NCI-H1694 (cell line): ENCODE measurements around the gene SP1.
A peak's percentile ranks its signal among the peaks of the same experiment; 100 is the strongest.
"Not testable (repeated sequence)": the region's sequence is repeated elsewhere in the genome, so short reads cannot be mapped to it uniquely, and the experiment has no call there.

Experiments used
- DNase-seq: peaks from one replicate; lab custom pipeline; 2025; lab: John Stamatoyannopoulos, UW

The SP1 gene

DNA sequence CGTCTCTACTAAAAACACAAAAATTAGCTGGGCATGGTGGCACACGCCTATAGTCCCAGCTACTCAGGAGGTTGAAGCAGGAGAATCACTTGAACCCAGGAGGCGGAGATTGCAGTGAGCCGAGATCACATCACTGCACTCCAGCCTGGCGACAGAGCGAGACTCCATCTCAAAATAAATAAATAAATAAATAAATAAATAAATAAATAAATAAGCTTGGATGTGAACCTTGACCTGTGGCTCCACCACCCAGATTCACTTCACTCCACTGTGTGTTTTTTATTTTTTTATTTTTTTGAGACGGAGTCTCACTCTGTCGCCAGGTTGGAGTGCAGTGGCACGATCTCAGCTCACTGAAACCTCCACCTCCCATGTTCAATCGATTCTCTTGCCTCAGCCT, 18.3 kb upstream of the SP1 start:
- not testable (repeated sequence) for DNase-seq

DNA sequence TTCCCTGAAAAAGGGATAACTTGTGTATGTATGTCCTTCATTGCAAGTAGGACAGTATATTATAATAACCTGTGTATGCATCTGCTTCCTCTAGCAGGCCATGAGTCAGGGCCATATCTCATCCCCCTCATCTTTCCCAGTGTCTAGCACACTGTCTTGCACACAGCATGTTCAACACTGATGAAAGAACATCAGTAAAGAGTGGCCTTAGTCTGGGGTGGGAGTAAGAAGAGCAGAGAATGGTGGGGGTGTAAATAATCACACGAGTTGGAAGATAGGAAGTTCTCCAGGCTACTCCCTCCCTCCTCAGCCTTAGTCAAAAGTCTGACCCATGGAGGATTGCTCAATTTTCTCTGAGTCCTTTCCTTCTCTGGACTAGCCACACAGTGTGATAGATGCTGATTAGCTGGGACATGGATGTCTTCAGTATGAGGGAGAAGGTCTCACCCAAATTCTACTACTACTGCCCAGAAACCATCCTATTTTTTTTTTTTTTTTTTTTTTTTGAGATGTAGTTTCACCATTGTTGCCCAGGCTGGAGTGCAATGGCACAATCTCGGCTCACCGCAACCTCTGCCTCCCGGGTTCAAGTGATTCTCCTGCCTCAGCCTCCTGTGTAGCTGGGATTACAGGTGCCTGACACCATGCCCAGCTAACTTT, 14.6 kb upstream of the SP1 start:
- no peak for DNase-seq

DNA sequence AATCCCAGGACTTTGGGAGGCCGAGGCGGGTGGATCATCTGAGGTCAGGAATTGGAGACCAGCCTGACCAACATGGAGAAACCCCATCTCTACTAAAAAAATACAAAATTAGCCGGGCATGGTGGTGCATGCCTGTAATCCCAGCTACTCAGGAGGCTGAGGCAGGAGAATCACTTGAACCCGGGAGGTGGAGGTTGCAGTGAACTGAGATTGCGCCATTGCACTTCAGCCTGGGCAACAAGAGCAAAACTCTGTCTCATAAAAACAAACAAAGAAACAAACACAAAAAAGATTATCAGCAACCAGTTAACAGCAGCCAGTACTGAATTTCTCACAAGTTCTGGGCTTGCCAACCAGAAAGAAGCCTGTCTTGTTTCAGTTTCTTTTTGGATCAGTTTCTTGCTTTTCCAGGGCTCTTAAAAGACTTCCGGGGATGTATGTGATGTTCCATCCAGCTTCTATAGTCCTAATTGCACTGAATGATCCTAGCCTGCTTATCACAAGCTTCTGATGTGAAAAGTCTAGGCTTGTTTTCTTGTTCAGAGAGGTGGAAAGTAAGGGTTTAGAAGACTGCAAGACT, 6.3 kb upstream of the SP1 start:
- DNase-seq: not testable (repeated sequence)

DNA sequence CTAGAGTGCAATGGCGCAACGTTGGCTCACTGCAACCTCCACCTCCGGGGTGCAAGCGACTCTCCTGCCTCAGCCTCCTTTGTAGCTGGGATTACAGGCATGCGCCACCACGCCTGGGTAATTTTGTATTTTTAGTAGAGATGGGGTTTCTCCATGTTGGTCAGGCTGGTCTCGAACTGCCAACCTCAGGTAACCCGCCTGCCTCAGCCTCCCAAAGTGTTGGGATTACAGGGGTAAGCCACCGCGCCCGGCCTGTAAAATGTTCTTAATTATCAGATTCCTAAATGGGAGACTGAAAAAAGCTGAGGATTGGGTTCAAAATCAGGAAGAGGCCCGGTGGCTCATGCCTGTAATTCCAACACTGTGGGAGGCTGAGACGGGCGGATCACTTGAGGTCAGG, 5.7 kb upstream of the SP1 start:
- DNase-seq: not testable (repeated sequence)

DNA sequence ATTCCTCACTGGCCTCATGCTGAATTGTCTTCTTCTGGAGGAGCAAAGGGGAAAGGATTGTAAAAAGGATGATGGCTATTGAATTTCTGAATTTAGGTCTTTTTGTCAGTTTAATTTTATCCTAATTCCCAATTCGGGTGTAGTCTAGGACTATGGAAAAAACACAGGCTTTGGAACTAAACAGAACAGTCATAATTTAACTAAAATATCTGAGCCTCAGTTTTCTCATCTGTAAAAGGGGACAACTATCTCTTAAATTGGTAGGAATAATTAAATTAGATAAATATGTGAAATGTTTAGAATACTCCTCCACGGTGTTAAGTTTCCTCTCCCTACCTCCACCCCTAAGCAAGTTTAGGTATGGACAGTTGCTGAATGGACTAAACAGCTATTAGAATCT, 3.2 kb upstream of the SP1 start:
- DNase-seq: no peak

DNA sequence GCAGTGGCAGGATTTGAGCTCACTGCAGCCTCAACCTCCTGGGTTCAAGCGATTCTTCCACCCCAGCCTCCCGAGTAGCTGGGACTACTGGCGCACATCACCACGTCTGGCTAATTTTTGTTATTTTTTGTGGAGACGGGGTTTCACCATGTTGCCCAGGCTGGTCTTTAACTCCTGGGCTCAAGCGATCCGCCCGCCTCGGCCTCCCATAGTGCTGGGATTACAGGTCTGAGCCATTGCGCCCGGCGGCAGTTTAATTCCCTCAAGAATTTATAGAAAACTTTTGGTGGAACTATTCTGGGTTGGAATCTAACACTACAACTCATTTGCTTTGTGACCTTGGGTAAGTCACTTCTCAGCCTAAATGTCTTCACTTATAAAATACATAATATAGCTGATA, 1.8 kb upstream of the SP1 start:
- DNase-seq: no peak

DNA sequence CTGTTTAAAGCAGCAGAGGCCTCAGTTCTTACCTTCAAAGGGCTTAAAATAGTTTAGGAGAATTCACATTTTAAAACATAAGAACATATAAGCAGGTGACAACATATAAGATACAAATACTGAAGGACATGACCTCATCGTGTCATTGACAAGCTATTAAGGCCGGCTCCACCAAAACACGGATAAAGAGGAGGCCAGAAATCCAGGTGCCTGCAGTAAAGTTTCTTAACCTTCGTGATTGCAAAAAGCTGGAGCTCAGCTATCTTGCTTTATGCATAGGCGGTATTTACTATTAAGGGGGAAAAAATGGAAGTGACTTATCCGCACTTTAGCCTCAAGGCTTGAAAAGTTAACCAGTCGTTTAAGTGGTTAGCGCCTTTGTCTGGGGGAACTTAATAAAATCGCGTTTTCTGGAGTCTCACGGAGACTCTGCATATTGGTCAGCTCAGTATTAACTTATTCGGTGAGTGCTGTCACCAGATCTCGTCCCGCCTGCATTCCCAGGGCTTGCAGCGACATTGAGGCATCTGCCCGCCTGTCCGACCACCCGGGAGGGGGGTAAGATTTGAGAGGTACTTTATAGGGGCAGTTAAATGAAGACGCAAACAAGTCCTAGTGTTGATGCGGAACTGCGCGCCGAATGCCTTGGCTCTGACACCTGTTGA, 1.1 kb upstream of the SP1 start:
- DNase-seq: no peak

DNA sequence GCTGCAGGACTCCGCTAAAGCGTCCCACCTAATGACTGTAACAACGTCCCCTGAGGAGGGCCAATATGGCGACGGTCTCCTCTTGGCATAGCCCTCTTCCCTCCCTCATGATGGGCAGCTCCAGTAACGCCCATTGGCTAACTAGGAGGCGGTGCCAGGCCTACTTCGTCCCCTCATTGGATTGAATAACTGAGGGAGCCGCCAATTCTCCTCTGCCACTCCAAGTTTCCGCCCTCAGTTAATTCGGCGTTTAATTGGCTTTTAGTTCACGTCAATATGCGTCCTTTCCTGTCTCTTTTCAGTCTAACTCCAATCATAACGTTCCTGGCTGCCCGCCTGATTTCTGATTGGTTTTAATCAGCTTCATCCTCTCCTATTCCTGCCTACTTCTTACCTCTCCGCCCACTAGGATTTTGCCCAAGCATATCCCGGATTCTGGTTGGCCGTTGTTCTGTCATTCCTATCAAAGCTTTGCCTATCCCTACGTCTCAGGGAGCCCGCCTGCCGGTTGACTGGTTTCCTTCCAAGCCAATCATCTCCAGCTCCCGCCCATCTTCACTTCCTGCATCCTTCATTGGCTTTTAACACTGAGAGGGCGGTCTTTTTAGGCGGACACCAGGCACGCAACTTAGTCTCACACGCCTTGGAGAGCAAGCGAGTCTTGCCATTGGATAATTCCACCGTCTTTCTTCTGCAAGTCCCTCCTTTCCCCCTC, 430 bp upstream of the SP1 start:
- peak; percentile 100 for DNase-seq

DNA sequence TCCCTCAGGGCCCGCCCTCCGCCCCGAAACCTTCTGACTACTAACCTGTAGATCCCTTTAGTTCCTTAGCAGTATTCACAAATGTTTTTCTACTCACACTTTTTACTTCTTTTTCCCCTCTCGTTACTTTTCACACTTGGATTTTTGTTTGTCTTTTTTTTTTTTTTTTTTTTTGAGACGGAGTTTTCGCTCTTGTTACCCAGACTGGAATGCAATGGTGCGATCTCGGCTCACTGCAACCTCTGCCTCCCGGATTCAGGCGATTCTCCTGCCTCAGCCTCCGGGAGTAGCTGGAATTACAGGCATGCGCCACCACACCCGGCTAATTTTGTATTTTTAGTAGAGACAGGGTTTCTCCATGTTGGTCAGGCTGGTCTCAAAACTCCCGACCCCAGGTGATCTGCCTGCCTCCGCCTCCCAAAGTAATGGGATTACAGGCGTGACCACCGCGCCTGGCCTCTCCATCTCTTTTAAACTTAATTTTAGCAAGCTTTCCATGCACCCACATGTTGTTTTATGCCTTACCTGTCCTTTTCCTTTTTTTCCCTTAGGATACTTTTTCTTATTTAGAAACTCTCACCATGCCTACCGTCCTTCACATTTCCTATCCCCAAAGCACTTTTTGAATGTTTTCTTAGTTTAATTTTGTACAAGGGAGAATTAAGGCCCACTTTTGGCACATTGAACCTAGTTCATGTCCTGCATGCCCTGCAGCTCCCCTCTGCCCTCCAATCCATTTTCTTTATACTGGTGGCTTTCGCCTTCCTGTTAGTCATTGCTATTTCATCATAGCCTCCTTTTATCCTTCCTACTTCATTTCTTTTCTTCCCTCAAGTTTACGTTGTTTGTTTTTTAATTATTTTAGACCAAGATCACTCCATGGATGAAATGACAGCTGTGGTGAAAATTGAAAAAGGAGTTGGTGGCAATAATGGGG, 1.1 kb downstream of the SP1 start:
- DNase-seq: no peak

DNA sequence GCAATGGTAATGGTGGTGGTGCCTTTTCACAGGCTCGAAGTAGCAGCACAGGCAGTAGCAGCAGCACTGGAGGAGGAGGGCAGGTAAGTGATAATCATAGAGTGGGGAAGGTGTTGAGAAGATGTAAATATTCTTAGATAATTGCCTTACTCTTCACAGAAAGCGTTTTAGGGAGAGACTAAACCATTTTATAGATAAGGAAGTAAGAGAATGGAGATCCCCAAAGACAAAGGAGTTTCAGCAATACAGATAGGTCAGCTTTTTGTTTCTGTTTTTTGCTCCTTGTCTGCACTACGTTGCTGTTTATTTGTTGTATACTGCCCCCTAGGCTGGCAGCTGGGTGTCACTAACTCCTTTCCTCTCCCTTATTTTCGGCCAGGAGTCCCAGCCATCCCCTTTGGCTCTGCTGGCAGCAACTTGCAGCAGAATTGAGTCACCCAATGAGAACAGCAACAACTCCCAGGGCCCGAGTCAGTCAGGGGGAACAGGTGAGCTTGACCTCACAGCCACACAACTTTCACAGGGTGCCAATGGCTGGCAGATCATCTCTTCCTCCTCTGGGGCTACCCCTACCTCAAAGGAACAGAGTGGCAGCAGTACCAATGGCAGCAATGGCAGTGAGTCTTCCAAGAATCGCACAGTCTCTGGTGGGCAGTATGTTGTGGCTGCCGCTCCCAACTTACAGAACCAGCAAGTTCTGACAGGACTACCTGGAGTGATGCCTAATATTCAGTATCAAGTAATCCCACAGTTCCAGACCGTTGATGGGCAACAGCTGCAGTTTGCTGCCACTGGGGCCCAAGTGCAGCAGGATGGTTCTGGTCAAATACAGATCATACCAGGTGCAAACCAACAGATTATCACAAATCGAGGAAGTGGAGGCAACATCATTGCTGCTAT, 2.0 kb downstream of the SP1 start:
- DNase-seq: peak; percentile 22

DNA sequence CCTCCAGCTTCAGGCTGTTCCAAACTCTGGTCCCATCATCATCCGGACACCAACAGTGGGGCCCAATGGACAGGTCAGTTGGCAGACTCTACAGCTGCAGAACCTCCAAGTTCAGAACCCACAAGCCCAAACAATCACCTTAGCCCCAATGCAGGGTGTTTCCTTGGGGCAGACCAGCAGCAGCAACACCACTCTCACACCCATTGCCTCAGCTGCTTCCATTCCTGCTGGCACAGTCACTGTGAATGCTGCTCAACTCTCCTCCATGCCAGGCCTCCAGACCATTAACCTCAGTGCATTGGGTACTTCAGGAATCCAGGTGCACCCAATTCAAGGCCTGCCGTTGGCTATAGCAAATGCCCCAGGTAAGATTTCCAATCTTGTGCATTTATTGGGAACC, 3.3 kb downstream of the SP1 start:
- no peak for DNase-seq

DNA sequence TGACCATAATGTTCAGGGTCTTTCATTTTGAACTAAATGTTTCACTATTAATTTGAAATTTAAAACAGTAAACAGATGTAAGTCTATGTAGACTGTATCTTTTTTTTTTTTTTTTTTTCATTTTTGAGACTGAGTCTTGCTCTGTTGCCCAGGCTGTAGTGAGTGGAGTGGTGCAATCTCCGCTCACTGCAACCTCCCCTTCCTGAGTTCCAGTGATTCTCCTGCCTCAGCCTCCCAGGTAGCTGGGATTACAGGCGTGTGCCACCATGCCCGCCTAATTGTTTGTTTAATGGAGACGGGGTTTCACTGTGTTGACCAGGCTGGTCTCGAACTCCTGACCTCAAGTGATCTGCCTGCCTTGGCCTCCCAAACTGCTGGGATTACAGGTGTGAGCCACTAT, 6.4 kb downstream of the SP1 start:
- DNase-seq: not testable (repeated sequence)

DNA sequence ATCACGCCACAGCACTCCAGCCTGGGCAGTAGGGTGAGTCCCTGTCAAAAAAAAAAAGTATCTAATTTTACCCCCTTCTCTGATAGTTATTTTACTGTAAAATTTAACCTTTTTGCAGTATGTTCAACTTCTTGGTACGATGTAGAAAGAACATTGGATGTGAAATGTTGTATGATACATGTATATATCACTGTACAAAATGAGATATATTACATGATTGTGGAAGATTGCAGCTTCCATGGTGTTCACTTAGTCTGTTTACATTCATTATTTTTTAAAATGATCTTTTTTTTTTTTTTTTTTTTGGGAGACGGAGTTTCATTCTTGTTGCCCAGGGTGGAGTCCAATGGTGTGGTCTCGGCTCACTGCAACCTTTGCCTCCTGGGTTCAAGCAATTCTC, 9.0 kb downstream of the SP1 start:
- no peak for DNase-seq

DNA sequence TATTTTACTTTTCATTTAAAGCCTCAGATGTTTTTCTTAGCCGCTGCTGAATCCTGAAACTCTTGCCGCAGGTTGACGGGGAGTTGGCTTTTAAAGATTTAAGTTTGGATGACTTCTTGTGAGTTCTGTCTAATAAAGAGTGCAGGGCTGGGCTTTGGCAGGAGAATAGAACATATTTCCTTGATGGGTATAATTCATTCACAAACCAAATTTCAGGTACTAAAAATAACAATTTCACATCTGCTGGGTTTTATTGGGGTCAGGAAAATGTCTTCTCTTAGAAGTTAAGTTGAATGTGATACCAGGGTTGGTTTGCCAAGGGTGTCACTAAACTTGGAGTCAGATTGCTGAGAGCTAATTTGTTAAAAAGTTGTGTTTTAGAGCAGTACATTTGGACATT, 9.7 kb downstream of the SP1 start:
- no peak for DNase-seq

DNA sequence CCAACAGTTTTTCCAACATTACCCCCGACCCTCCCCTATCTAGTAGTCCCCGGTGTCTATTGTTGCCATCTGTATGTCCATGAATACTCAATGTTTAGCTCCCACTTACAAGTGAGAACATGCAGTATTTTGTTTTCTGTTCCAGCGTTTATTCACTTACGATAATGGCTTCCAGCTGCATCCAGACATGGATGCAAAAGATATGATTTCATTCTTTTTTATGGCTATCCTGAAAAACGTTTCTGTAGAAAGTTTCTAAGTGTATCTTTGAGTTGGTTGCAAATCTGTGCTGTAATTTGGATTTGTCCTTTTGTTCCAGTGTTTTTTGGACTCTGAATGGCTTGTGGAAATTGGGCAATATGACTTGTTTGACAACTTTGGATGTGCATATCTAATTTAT, 11.7 kb downstream of the SP1 start:
- no peak for DNase-seq

DNA sequence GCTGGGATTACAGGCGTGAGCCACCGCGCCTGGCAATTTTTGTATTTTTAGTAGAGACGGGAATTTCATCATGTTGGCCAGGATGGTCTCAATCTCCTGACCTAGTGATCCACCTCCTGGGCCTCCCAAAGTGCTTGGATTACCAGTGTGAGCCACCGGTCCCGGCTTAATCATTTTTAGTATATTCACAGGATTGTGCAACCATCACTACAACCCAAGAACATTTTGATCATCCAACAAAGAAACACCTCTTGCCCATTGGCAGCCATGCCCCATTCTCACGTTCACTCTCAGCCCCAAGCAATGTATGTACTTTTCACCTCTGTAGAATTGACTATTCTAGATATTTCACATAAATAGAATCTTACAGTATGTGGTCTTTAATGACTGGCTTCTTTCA, 19.9 kb downstream of the SP1 start:
- no peak for DNase-seq

DNA sequence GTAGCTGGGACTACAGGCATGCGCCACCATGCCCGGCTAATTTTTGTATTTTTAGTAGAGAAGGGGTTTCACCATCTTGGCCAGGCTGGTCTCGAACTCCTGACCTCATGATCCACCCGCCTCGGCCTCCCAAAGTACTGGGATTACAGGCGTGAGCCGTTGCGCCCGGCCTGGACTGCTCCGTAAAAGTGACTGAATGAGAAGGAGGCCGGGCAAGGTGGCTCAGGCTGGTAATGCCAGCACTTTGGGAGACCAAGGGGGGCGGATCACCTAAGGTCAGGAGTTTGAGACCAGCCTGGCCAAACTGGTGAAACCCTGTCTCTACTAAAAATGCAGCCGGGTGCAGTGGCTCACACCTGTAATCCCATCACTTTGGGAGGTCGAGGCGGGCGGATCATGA, 22.4 kb downstream of the SP1 start:
- not testable (repeated sequence) for DNase-seq

DNA sequence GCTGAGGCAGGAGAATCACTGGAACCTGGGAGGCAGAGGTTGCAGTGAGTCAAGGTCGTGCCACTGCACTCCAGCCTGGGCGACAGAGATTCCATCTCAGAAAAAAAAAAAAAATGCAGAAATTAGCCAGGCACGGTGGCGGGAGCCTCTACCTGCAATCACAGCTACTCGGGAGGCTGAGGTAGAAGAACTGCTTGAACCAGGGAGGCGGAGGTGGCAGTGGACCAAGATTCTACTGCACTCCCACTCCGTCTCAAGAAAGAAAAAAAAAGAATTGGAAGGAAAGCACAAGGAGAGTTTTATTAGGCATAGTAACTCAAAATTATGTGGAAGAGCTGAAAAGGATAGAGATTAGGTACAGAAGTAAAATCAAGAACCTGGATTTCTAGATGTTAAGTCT, 22.9 kb downstream of the SP1 start:
- no peak for DNase-seq

DNA sequence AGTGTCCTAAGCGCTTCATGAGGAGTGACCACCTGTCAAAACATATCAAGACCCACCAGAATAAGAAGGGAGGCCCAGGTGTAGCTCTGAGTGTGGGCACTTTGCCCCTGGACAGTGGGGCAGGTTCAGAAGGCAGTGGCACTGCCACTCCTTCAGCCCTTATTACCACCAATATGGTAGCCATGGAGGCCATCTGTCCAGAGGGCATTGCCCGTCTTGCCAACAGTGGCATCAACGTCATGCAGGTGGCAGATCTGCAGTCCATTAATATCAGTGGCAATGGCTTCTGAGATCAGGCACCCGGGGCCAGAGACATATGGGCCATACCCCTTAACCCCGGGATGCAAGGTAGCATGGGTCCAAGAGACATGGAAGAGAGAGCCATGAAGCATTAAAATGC, 31.0 kb downstream of the SP1 start:
- DNase-seq: no peak

DNA sequence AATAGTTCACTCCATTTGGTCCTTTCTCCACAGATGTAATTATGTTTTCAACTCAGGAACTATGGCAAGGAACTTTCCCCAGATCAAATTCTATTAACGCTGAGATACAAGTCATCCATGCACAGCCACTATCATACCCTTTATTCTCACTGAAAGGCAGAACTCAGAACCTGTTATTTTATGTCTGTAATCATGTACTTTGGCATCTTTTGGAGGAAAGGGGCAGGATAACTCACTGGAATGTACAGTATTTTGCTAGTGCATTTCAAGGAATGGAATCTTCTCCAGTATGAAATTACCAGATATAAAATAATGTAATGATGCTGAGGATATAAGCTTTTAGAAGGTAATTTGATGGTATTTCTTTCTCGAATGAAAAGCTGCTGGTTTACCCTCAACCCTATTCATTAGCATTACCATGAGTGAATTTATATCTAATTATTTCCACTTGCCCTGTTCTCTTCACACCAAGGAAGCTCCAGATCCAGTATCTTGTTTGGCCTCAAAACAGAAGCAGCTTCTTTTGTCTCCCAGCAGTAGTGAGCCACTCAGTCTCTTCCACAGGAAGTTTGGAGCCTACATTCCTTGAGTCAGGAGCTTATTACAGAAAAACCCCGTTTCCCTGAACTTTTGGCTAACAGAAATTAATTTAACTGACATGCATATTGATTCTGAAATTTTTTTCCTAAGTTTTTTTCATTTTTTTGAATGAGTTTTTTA, 33.7 kb downstream of the SP1 start:
- no peak for DNase-seq
